HG03571 (cell line): Measurements from ENCODE around the gene SLC6A8.
"Not testable (repeated sequence)": the region's sequence is repeated elsewhere in the genome, so short reads cannot be mapped to it uniquely, and the experiment has no call there.

Experiments
- ATAC-seq: cut with Tn5 transposase; IDR thresholded peaks from one replicate; pipeline ENCODE4 v1.9.1; 2021; ENCODE audit not compliant: unreplicated experiment

Gene SLC6A8

DNA sequence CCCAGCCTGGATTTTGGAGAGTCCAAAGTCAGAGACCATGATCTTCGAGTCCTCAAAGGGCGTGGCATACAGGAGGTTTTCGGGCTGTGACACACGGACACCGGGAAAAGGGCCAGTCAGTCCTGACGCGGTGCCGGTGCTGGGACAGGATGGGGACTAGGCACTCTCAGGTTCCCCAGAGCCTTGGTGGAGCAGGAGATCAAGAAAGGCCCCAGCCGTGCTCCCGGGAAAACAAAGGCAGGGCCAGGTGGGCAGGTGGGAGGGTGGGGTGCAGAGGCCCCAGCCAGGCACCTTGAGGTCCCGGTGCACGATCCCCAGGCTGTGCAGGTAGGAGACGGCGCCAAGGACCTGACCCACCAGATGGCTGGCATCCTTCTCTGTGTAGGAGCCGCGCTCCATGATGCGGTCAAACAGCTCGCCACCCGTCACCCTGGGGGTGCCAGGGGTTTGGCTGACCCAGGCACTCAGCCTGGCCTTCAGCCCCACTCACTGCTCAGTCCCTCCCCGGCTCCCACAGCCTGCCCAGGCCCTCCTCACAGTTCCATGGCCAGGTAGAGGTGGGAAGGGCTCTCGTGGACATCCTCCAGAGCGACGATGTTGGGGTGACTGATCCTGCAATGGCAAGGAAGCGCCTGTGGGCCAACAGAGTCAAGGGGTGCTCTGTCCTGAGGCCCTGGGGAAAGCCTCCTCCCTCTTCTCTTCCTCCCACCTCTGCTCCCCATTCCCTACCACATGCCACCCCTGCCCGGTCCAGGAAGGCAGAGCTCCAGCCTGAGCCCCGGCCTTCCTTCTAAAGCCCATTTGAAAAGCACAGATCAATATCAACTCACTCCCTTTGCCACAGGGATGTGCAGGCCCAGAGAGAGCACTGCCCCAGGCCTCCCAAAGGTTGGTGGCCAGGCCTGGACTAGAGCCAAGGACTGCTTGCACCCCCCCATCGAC lies 15.9 kb upstream of the SLC6A8 start:
- no peak for ATAC-seq

DNA sequence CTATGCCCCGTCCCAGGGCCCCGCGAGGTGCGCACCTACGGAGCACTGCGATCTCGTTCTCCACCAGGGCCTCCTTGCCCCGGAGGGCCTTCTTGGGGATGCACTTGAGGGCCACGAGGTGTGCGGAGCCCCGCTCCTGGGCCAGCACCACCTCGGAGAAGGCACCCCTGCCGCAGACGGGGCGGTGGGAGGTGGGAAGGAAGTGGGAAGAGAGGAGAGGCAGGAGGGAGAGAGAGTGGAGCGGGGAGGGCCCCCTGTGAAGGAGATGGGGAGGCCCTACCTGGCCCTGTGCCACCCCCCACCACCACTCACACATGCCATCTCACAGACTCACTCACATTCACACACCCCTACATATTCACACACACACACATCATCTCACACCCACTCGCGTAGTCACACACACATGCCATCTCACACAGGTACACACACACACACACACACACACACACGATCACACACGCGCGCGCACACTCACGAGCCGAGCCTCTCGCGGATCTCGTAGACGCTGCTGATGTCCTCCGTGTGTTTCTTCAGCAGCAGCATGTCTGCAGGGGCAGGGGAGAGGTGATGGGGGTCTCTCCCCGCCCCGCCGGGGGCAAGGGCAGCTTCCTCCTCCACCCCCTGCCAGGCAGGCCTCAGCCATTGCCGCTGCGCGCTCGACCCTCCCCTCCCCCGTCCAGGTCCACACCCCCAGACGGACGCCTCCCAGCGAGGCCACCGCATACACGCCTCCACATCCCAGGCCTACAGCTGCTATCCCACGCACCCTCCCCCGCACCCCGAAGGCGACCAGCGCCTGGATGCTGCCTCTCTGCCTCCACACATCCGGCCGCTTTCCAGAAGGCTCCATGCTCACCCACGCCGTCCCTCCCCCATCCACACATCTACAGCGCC lies 14.9 kb upstream of the SLC6A8 start:
- ATAC-seq: no peak

DNA sequence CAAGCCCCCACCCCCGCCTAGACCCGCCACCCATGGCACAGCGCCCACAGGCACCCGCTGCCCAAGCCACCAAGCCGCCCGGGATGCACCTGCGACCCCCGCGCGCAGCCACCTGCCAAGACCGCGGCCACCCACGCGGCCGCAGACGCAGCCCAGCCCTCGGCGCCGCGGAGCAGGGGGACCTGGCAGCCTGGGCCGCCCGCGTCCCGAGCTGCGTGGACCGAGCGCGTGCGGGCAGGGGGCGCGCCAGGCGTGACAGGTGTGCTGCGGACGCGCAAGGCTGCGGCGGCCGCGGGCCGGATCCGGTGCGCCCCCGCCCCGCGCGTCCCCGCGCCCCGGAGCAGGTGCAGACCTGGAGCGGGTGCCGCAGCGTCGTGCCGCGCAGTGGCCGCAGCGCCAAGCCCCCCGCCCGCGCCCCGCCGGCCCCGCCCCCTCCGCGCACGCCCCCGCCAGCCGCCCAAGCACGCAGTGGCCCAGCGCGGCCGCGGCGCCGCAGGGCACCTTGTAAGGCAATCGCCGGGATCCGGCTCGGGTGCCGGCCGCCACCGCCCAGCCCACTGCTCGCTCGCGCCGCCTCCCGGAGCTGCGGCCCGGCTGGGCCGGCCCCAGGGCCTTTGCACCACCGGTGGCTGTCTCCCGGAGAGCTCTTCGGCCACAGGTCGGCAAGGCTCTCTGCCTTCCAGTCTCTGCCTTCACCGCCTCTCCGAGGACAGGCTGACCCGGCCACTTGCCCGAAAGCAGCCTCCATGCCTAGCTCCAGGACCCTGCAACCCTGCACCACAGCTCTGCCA lies 14.1 kb upstream of the SLC6A8 start, which contains the start of gene PNCK:
PNCK (minus strand) TSS at position 386 of the 791 bp plus-strand sequence. CDS start 737 bp downstream, outside the sequence.
- no peak for ATAC-seq

DNA sequence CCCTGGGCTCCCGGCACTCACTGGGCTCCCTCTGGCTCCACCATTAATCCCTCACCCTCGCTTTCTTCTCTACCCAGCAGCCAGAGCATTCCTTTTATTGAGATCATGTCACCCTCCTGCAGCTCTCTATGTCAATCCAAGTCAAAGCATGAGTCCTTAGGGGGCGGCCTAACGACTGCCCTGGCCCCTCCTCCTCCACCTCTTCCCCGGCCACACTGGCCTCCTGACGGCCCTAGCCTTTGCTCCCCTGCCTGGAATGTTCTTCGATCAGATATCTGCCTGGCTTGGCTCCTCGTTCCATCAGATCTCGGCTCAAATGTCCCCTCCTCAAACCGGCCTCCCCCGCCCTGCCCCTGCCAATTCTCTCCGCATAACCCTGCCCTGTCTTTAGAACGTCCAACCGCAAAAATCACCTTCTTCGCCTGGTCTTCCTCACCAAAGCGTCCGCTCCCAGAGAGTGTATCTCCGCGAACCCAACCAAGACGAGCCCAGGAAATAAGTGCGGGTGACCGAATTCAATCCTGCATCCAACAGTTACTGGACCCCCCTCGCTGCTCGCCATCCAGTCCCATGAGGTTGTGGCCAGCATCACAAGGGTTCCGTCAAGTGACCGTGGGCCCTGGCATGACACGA lies 13.4 kb upstream of the SLC6A8 start:
- ATAC-seq: no peak

DNA sequence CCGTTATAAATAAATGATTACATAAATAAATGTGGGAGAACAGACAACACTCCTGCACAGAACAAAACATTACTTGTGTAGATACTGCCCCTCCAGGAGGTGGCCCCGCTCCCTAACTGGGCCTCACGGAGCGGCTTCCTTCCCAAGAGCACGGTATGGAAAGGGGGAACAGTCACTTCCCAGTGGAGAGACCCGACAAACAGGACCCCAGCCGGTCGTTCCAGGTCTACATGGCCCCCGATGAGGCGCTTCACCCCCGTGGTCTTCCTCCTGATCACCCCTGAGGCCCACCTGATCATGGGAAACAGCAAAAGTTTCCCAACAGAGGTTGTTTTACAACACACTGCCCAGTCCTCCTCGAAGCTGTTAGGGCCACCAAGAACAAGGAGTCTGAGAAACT lies 6.6 kb upstream of the SLC6A8 start:
- no peak for ATAC-seq

DNA sequence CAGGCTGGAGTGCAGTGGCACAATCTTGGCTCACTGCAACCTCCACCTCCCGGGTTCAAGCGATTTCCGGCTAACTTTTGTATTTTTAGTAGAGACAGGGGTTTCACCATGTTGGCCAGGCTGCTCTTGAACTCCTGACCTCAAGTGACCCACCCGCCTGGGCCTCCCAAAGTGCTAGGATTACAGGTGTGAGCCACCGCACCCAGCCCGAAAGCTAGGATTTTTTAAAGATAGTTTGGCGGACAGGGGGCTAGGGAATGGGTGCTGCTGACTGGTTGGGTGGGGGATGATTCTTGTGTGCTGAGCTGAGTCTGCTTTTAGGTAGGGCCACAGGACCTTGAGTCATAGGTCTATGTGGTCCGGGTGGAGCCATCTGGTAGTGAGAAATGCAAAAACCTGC lies 4.2 kb upstream of the SLC6A8 start:
- ATAC-seq: not testable (repeated sequence)

DNA sequence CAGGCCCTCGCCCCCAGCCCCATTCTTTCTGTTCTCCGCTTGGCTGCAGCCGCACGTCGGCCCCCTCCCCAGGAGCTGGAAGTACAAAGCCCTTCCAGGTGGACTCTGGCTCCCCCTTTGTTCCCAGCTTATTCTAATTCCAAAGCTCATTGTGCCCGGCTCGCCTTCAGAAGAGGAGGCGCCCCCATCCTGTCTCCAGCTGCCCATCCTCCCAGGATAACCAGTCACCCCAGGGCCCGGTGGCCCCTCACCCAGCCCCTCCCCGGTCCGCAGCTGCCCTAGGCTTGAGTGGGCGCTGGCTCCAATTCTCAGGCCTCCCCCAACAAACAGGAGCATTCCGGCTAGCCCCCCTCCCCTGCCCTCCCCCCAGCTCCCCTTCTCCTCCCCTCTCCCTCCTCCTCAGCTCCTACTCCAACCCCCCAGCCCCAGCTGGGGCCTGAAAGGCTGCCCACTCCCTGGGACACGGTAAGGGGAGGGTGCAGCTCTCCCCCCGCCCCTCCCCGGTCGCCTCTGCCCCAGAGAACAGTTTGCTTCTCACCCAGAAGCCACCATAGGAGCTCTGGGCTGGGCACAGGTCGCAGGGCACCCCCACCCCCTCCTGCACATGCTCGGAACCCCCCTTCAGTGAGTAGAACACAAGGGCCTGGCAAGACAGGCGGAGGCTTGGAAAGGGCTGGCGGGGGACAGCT lies 3.1 kb upstream of the SLC6A8 start:
- no peak for ATAC-seq

DNA sequence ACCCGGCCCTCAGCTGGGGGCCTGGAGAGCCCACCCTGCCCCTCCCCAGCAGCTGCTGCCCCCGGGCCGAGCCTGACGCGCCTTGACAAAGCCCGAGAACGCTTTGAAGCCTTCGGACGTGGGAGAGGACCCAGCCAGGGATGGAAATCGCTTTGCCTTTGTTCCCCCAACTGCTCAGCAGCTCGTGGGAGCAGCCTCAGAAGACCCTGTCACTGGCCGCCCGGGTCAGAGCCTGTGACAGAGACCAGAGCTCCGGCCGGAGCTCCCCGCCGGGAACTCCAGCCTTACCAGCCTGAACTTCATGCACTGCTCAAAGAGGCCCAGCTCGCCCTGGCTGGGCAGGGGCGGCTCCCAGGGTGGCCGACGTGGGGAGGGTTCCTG lies 2.6 kb upstream of the SLC6A8 start:
- no peak for ATAC-seq

DNA sequence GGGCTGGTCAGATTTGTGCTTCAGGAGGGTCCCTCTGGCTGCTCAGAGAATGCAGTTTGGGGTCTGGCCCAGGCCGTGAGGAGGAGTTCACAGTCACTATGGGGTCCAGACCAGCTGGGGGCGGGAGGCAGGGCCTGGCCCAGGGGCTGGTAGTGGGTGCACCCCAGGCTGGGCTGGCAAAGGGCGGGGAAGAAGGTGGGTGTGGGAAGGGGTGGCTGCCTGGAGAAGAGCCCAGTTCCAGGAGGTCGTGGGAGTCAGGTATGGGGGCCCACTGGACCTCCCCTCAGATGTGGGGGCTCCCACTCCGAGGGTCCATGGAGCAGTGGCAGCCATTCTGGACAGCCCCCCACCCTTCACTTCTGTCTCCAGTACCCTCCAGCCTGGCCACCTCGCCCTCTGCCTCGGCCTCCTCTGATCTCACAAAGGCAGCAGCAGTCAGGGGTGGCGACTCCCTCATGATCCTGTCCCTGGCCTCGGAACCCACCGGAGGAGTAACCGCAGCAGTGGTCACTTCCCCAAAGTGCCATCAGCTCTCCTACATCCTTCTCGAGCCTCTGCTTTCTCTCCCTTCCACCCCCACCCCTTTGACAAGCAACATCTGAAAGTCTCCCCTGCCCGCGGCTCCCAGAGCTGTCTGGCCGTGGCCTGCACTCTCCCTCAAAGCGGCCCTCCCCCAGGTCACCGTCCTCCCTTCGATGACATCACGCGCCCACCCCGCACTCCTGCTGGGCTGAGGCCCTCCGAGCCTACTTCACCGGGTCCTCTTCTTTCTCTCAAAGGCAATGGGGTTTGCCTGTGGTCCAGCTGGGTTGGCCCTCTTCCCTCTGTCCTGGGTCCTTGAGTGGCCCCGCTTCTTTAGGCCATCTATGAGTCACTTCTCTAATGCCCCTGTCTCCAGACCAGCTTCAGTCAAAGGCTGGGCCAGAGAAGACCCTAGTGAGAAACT lies 1.7 kb upstream of the SLC6A8 start:
- no peak for ATAC-seq

DNA sequence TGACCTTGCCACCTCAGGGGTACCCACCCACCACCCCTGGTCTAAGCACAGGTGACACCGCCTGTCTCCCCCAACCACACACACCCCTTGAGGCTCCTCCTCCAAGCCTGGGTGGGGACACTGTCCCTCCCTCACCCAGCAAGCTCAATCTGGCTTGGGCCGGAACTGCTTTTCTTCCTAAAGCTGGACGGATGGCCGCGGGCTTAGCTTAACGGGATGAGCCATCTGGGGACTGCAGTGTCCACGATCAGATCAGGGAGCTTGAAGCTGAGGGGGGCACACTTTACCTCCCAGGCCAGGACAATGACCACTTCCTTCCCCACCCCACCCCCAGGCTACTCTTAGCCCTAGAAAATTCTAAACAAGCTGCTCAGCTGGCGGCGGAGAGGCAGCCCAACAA lies 1.0 kb upstream of the SLC6A8 start:
- no peak for ATAC-seq

DNA sequence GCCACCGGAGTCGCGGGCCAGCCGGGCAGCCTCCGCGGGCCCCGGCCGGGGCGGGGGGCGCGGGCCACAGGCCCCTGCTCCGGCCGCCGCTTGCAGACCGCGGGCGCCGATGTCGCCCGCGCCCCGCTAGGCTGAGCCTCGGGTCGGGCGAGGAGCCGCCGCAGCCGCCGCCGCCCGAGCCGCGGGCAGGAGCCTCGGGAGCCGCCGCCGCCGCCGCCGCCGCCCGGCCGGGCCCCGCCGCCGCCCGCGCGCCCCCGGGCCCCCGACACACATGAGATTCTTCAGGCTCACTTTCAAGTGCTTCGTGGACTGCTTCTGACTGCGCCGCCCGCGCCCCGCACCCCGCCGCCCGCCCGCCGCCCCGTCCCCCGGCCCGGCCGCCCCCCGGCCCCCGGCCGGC lies 345 bp downstream of the SLC6A8 start:
- ATAC-seq: no peak

DNA sequence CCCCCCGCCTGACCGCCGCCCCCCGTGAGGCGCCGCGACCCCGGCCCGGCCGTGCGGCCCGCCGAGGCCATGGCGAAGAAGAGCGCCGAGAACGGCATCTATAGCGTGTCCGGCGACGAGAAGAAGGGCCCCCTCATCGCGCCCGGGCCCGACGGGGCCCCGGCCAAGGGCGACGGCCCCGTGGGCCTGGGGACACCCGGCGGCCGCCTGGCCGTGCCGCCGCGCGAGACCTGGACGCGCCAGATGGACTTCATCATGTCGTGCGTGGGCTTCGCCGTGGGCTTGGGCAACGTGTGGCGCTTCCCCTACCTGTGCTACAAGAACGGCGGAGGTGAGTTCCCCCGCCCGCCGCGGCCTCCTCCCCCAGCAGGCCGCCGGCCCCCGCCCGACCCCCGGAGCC lies 780 bp downstream of the SLC6A8 start:
- no peak for ATAC-seq

DNA sequence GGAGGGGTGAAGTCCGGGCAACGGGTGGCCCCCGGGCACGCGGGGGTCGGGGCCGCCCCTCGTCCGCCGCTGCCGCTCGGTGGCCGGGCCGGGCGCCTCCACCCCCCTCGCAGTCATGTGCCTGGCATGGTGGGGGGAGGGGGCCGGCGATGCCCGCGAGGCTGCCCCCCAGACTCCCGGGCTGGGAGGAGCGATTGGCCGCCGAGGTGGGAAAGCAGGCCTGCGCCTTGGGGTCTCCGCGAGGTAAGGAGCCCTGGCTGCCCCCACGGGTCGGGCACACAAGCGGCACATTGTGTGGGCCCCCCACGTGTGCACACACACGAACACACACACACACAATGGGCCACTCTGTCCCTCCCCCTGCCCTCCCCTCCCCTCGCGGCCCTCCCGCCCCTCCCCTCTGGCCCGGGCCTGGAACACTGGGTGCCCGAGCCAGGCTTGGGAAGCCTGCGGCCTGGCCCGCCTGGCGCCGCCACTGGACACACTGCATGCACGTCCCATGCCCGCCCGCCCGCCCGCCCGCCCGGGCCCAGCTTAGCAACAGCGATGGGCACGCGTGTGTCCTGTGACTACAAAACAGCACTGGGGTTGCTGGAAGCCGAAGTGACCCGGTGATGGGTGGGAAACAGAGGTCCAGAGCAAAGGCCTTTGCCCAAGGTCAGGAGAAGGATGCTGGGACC lies 1.3 kb downstream of the SLC6A8 start:
- no peak for ATAC-seq

DNA sequence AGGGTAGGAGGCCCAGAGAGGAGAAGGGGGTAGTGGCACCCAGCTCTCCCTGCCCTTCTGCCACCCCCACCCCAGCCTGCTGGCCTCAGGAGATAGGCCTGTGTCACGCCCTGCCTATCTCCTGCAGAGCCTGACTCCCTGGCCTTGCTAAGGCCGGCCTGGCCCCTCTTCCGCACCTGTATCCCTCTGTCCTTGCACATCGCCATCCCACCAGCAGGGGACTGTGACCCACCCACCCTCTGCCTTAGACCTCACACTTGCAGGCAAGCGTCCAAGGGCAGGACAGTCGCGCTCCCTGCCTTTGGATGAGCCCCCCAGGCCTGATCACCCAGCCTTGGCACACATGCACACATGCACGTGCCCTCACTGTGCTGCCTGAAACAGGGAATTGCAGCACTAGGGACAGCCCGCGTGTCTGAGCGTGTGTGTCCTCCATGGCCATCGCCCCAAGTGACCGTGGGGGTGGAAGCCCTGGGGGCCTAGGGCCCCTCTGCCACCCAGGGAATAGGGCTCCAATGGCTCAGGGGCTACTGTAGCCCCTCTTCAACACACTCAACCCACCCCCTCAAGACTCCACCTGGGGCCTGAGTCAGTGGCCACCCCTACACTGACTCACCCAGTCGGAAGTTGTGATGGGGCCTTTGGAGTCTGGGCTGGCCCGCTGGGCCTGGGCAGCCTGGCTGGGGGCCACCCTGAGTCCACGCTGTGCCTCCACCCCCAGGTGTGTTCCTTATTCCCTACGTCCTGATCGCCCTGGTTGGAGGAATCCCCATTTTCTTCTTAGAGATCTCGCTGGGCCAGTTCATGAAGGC lies 2.1 kb downstream of the SLC6A8 start:
- no peak for ATAC-seq

DNA sequence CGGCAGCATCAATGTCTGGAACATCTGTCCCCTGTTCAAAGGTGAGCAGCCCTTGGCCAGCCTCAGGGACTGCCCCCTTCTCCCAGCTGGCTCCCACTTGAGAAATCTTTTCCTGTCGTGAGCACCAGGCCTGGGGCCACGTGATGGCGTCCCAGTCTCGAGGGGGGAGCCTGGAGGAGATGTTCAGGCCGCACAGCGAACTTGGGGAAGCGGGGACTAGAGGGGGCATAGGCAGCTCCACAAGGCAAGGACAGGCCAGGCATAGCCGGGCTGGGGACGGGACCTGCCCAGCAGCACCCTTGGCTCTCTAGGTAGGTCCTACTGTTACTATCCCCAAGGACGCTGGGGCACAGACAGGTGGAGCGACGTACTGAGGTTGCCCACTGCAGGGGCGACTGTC lies 2.7 kb downstream of the SLC6A8 start:
- no peak for ATAC-seq

DNA sequence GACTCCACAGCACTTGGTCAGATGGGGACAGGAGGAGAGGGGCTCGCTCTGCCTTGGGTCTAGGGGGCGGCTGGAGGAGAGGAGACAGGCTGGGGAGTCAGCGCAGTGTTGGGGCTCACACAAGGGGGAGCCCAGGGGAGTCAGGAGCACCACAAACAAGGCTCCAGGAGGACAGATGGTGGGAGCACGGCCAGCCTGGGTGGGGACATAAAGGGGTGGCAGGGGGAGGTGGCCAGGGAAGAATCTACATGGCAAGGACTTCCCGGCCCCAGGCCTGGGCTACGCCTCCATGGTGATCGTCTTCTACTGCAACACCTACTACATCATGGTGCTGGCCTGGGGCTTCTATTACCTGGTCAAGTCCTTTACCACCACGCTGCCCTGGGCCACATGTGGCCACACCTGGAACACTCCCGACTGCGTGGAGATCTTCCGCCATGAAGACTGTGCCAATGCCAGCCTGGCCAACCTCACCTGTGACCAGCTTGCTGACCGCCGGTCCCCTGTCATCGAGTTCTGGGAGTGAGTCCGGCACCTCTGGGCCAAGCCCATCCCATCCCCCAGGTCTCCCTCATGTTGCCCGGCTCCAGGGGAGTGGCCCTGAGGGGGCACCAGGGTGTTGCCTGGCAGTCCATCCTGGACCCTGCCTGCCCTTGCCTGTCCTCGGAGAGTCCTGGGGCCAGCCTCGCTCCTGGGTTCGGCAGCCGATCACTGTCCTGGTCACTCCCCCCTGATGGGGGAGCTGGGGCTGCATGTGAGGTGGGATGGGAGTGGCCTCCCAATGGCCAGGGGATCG lies 3.5 kb downstream of the SLC6A8 start:
- ATAC-seq: not testable (repeated sequence)

DNA sequence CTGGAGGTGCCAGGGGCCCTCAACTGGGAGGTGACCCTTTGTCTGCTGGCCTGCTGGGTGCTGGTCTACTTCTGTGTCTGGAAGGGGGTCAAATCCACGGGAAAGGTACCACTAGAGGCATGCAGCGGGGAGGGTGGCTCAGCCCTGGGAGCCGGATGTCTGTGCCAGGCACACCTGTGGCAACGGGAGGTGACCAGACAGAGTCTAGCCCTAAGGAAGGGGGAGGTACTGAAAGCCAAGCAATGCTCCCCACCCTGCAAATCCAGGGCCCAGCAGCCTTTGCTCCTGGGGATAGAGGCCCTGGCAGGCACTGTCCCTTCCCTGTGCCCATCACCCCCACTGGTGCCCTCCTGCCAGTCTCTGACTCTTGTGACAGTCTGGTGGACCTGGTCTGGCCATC lies 4.3 kb downstream of the SLC6A8 start:
- ATAC-seq: no peak
